C4-2B (cell line): Measurements from ENCODE around the gene QPRT.
"Not testable (repeated sequence)": the region's sequence is repeated elsewhere in the genome, so short reads cannot be mapped to it uniquely, and the experiment has no call there.

Experiments
- H3K27ac ChIP-seq: fragments of 450-650 bp; 2 replicates; pipeline ENCODE4 v1.5.1; 2017
- ZFX ChIP-seq: fragments of 450-650 bp; IDR thresholded peaks from 2 replicates; pipeline ENCODE4 v1.6.1; 2017
- TF ChIP-seq, protein P1 (sequence below): fragments of 450-650 bp; conservative IDR thresholded peaks from 2 replicates; pipeline ENCODE4 v1.5.1; 2017; ENCODE audit warnings: mild to moderate bottlenecking

The QPRT gene

GRCh38 chr16:29743475-29743826 is 64.5 kb downstream of the QPRT start:
- TF ChIP-seq, protein P1, sequence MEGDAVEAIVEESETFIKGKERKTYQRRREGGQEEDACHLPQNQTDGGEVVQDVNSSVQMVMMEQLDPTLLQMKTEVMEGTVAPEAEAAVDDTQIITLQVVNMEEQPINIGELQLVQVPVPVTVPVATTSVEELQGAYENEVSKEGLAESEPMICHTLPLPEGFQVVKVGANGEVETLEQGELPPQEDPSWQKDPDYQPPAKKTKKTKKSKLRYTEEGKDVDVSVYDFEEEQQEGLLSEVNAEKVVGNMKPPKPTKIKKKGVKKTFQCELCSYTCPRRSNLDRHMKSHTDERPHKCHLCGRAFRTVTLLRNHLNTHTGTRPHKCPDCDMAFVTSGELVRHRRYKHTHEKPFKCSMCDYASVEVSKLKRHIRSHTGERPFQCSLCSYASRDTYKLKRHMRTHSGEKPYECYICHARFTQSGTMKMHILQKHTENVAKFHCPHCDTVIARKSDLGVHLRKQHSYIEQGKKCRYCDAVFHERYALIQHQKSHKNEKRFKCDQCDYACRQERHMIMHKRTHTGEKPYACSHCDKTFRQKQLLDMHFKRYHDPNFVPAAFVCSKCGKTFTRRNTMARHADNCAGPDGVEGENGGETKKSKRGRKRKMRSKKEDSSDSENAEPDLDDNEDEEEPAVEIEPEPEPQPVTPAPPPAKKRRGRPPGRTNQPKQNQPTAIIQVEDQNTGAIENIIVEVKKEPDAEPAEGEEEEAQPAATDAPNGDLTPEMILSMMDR, result no peak
- no peak for TF ChIP-seq ZFX
- peak overlapping the region; percentile 98 for H3K27ac ChIP-seq

DNA sequence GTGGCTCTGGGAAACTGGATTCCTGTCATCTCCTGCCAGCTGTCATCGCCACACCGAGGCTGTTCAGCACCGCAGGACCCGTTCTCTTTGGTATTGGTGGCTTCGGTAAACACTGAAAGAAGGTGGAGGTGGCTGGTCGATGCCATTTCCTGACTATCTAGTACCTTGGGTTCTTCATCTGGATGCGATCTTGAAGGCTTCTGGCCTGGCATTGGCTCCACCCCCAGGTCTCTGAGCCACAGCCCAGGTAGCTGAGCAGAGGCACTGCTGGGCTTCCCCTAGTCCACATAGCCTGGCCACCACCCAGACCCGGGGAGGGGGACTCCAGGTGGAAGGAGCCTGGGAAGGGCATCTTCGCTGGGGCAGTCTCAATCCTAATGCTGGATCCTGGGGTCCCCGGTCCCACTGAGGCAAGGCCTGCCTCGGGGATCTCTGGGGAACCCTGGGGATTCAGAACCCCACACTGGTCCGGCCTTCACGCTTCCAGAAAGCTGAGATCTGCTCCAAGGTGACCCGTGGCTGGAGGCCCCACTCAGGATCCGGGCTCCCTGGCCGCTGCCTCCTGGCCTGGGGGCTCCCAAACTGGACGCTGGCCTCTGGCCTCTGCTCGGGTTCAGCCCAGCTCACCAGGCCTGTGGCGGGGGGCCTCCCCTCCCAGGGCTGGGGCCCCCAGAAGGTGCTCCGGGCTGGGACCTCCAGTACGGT is 65.0 kb downstream of the QPRT start:
- TF ChIP-seq ZFX, result no peak
- TF ChIP-seq, protein P1, result no peak
- peak overlapping the region; percentile 98 for H3K27ac ChIP-seq

DNA sequence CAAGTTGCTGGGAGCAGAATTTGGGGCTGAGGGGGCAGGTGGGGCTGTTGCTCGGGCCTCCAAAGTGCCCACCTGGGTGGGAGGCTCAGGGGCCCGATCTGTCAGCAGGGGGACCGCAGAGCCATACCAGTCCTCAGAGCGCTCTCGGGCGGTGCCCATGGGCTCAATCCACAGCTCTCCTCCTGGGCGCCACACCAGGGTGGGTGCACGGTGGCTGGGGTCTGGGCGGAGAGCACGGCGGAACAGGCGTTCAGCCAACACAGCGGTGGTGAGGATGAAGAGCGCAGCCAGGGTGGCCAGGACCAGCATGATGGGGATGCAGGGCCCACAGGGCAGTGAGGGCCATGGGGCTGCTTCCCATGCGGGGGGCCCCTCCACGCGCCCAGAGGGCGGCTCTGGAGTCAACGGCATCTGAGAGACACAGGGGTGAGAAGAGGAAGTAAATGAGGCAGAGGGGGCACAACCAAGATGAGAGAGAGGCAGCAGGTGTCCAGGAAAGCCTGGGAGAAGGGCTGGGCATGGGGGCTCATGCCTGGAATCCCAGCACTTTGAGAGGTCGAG is 65.6 kb downstream of the QPRT start:
- H3K27ac ChIP-seq, result peak overlapping the region; percentile 98
- no peak for TF ChIP-seq ZFX
- TF ChIP-seq, protein P1, result no peak

- TF ChIP-seq, protein P1, result no peak
- TF ChIP-seq ZFX, result no peak
- H3K27ac ChIP-seq, result peak overlapping the region; percentile 98; the same call in 1 of the 2 replicates
Observed at GRCh38 chr16:29745121-29745852, 66.3 kb downstream of the QPRT start.

GRCh38 chr16:29745853-29746345 is 66.9 kb downstream of the QPRT start, which contains the start of gene C16orf54:
Gene C16orf54, minus strand, starts transcription at chr16:29745990. Its CDS starts 1,039 bp downstream, at chr16:29744951.
- TF ChIP-seq, protein P1, result no peak
- TF ChIP-seq ZFX, result no peak
- peak within 1 kb of the TSS; percentile 98; the same call in 1 of the 2 replicates for H3K27ac ChIP-seq

GRCh38 chr16:29746518-29746917 is 67.5 kb downstream of the QPRT start:
- not testable (repeated sequence) for H3K27ac ChIP-seq
